Natural killer cell treated with Interleukin-12 subunit alpha and Interleukin-12 subunit beta and Interleukin-15 and Interleukin-18, amount 100 ng/mL, for 72 hours (primary cell): ENCODE results near the gene KLHL29. TPM values are rescaled to one million over a fixed set of nuclear protein-coding genes. Genes with fewer than 3 reads are reported as not detected.

Source experiments
- ATAC-seq, 2 donors: fragments of 150-1000 bp; cut with Tn5 transposase in 1 of 2; sonication (Bioruptor Pico), chemical (Tn5 transposase) in 1 of 2; 2 replicates each; pipeline ENCODE4 v1.10.0; 2021
- DNase-seq: peaks from one replicate; pipeline ENCODE4 v3.0.0; 2022; ENCODE audit warnings: low spot score
- H3K27ac Mint-ChIP-seq, 2 donors: 1 replicate in 1 of 2; 2 replicates in 1 of 2; pipeline ENCODE4 v1.8.0; 2022; ENCODE audit warnings: mixed read lengths in 2 of 2, mild to moderate bottlenecking in 1 of 2, moderate library complexity in 1 of 2
- H3K27me3 Mint-ChIP-seq, 2 donors: 1 replicate in 1 of 2; 2 replicates in 1 of 2; pipeline ENCODE4 v1.8.0; 2022; ENCODE audit warnings: mixed read lengths in 2 of 2
- H3K36me3 Mint-ChIP-seq: one replicate; pipeline ENCODE4 v1.8.0; 2022; ENCODE audit warnings: mixed read lengths
- H3K4me1 Mint-ChIP-seq, 2 donors: 1 replicate in 1 of 2; 2 replicates in 1 of 2; pipeline ENCODE4 v1.8.0; 2022; ENCODE audit warnings: low read depth in 2 of 2, mixed read lengths in 2 of 2, mild to moderate bottlenecking in 1 of 2
- H3K4me3 Mint-ChIP-seq: one replicate; pipeline ENCODE4 v1.8.0; 2022; ENCODE audit warnings: mixed read lengths
- H3K9me3 Mint-ChIP-seq: 2 replicates; pipeline ENCODE4 v1.8.0; 2022; ENCODE audit warnings: mixed read lengths
- total RNA-seq, 2 donors: library from RNA; stranded (reverse); gene quantifications; one replicate each; pipeline ENCODE4 v1.2.3, GENCODE V29; 2022

The KLHL29 gene
- total RNA-seq, 2 donors from 2014 or later, result 0.11 to 0.12 TPM

GRCh38 chr2:23549821-23550530, 165.0 kb downstream of the KLHL29 start:
- Mint-ChIP-seq H3K4me3 (no peak overlapping the region), H3K27ac (no peak overlapping the region), H3K4me1 (peaks cover 0 to 3% of the 10 kb centered on the region in 2 donors), H3K9me3 (no peaks in the 10 kb centered on the region), H3K36me3 (no peaks in the 10 kb centered on the region), H3K27me3 (peaks cover 0 to 2% of the 10 kb centered on the region in 2 donors)
- no peak for DNase-seq
- ATAC-seq, result no peak

GRCh38 chr2:23550553-23550952, 165.6 kb downstream of the KLHL29 start:
- no peaks in the 10 kb centered on the region for H3K27me3 Mint-ChIP-seq
- H3K4me3 Mint-ChIP-seq, result no peak overlapping the region
- H3K36me3 Mint-ChIP-seq, result no peaks in the 10 kb centered on the region
- H3K9me3 Mint-ChIP-seq, result no peaks in the 10 kb centered on the region
- ATAC-seq (no peak), DNase-seq (no peak)
- peaks cover 0 to 3% of the 10 kb centered on the region in 2 donors for H3K4me1 Mint-ChIP-seq
- no peak overlapping the region for H3K27ac Mint-ChIP-seq

GRCh38 chr2:23551875-23552274, 166.9 kb downstream of the KLHL29 start:
- DNase-seq (no peak), ATAC-seq (peak in 1 of 2 donors; percentile 10)
- Mint-ChIP-seq H3K36me3 (no peaks in the 10 kb centered on the region), H3K9me3 (no peaks in the 10 kb centered on the region), H3K4me3 (no peak overlapping the region), H3K27ac (no peak overlapping the region), H3K27me3 (no peaks in the 10 kb centered on the region), H3K4me1 (peaks cover 0 to 3% of the 10 kb centered on the region in 2 donors)

GRCh38 chr2:23553561-23553960, 168.6 kb downstream of the KLHL29 start:
- no peak overlapping the region for H3K4me3 Mint-ChIP-seq
- no peak for DNase-seq
- peaks cover 0 to 3% of the 10 kb centered on the region in 2 donors for H3K4me1 Mint-ChIP-seq
- H3K9me3 Mint-ChIP-seq, result no peaks in the 10 kb centered on the region
- no peak overlapping the region for H3K27ac Mint-ChIP-seq
- H3K36me3 Mint-ChIP-seq, result no peaks in the 10 kb centered on the region
- no peaks in the 10 kb centered on the region for H3K27me3 Mint-ChIP-seq
- no peak for ATAC-seq

- H3K36me3 Mint-ChIP-seq, result no peaks in the 10 kb centered on the region
- no peaks in the 10 kb centered on the region for H3K9me3 Mint-ChIP-seq
- DNase-seq (no peak), ATAC-seq (no peak)
- H3K4me1 Mint-ChIP-seq, result peaks cover 0 to 3% of the 10 kb centered on the region in 2 donors
- H3K27me3 Mint-ChIP-seq, result no peaks in the 10 kb centered on the region
- no peak overlapping the region for H3K4me3 Mint-ChIP-seq
- no peak overlapping the region for H3K27ac Mint-ChIP-seq
Observed at GRCh38 chr2:23554054-23554697, 169.2 kb downstream of the KLHL29 start.

- Mint-ChIP-seq H3K9me3 (no peaks in the 10 kb centered on the region), H3K36me3 (no peaks in the 10 kb centered on the region), H3K4me1 (no peaks in the 10 kb centered on the region), H3K4me3 (no peak overlapping the region), H3K27ac (no peak overlapping the region), H3K27me3 (no peaks in the 10 kb centered on the region)
- DNase-seq, result no peak
- no peak for ATAC-seq
Observed at GRCh38 chr2:23555944-23556343, 171.0 kb downstream of the KLHL29 start.

- Mint-ChIP-seq H3K4me1 (no peaks in the 10 kb centered on the region), H3K27ac (no peak overlapping the region)
- ATAC-seq, result no peak
Observed at GRCh38 chr2:23556929-23557328, 171.9 kb downstream of the KLHL29 start.

GRCh38 chr2:23557455-23557854, 172.5 kb downstream of the KLHL29 start:
- Mint-ChIP-seq H3K4me3 (no peak overlapping the region), H3K9me3 (no peaks in the 10 kb centered on the region), H3K36me3 (no peaks in the 10 kb centered on the region), H3K27ac (no peak overlapping the region), H3K4me1 (no peaks in the 10 kb centered on the region), H3K27me3 (no peaks in the 10 kb centered on the region)
- ATAC-seq (peak in 1 of 2 donors; percentile 7), DNase-seq (no peak)

More at GRCh38 chr2:23556929-23557328, 171.9 kb downstream of the KLHL29 start:
- Mint-ChIP-seq H3K36me3 (no peaks in the 10 kb centered on the region), H3K4me3 (no peak overlapping the region), H3K9me3 (no peaks in the 10 kb centered on the region), H3K27me3 (no peaks in the 10 kb centered on the region)
- no peak for DNase-seq

GRCh38 chr2:23559561-23560239, 174.7 kb downstream of the KLHL29 start:
- Mint-ChIP-seq H3K36me3 (no peaks in the 10 kb centered on the region), H3K4me3 (no peak overlapping the region), H3K27ac (no peak overlapping the region), H3K9me3 (no peaks in the 10 kb centered on the region), H3K27me3 (no peaks in the 10 kb centered on the region), H3K4me1 (no peaks in the 10 kb centered on the region)
- no peak for ATAC-seq
- DNase-seq, result no peak

GRCh38 chr2:23561088-23561487, 176.1 kb downstream of the KLHL29 start:
- DNase-seq (no peak), ATAC-seq (no peak)
- no peaks in the 10 kb centered on the region for H3K27me3 Mint-ChIP-seq
- no peaks in the 10 kb centered on the region for H3K9me3 Mint-ChIP-seq
- no peaks in the 10 kb centered on the region for H3K4me1 Mint-ChIP-seq
- H3K27ac Mint-ChIP-seq, result no peak overlapping the region
- no peaks in the 10 kb centered on the region for H3K36me3 Mint-ChIP-seq
- no peak overlapping the region for H3K4me3 Mint-ChIP-seq

GRCh38 chr2:23561544-23561943, 176.6 kb downstream of the KLHL29 start:
- no peaks in the 10 kb centered on the region for H3K27me3 Mint-ChIP-seq
- H3K4me1 Mint-ChIP-seq, result no peaks in the 10 kb centered on the region
- H3K36me3 Mint-ChIP-seq, result no peaks in the 10 kb centered on the region
- H3K27ac Mint-ChIP-seq, result no peak overlapping the region
- DNase-seq (no peak), ATAC-seq (no peak)
- no peaks in the 10 kb centered on the region for H3K9me3 Mint-ChIP-seq
- no peak overlapping the region for H3K4me3 Mint-ChIP-seq

GRCh38 chr2:23562143-23562542, 177.2 kb downstream of the KLHL29 start:
- ATAC-seq (no peak), DNase-seq (no peak)
- H3K4me1 Mint-ChIP-seq, result no peaks in the 10 kb centered on the region
- no peak overlapping the region for H3K4me3 Mint-ChIP-seq
- no peaks in the 10 kb centered on the region for H3K9me3 Mint-ChIP-seq
- no peaks in the 10 kb centered on the region for H3K27me3 Mint-ChIP-seq
- H3K36me3 Mint-ChIP-seq, result no peaks in the 10 kb centered on the region
- H3K27ac Mint-ChIP-seq, result no peak overlapping the region

- Mint-ChIP-seq H3K27ac (no peak overlapping the region), H3K9me3 (no peaks in the 10 kb centered on the region), H3K4me3 (no peak overlapping the region), H3K27me3 (no peaks in the 10 kb centered on the region), H3K36me3 (no peaks in the 10 kb centered on the region), H3K4me1 (no peaks in the 10 kb centered on the region)
- ATAC-seq, result peak in 1 of 2 donors; percentile 2
- no peak for DNase-seq
Observed at GRCh38 chr2:23563151-23563550, 178.2 kb downstream of the KLHL29 start.
